GM08714 (cell line): ENCODE measurements around the gene SLC30A2.

ENCODE experiments used
- H3K4me3 ChIP-seq: fragments of 200-500 bp; sonication (Bioruptor generic); 2 replicates; pipeline ENCODE4 v1.5.1; 2014; ENCODE audit warnings: mild to moderate bottlenecking, low read length, inconsistent platforms
- ZNF274 ChIP-seq: IDR thresholded peaks from 2 replicates; pipeline ENCODE4 v1.6.1; 2012; ENCODE audit warnings: mild to moderate bottlenecking, low read depth, low read length

The SLC30A2 gene

GRCh38 chr1:26078286-26079177 lies 32.6 kb upstream of the SLC30A2 start:
- TF ChIP-seq ZNF274: no peak

DNA sequence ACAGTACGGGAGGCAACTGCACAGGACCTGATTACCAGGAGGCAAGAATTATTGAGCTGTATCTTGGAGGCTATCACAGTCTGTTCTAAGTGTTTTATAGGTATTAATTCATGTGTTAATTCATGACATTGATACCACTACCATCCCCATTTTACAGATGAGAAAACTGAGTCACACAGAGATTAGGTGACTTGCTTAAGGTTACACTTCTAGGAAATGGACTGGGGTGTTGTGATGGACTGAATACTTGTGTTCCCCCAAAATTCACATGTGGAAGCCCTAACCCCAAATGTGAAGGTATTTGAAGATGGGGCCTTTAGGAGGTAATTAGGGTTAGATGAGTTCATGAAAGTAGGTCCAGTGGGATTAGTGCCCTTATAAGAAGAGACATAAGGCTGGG lies 31.6 kb upstream of the SLC30A2 start:
- TF ChIP-seq ZNF274: no peak
- H3K4me3 ChIP-seq: no peak overlapping the region

More at GRCh38 chr1:26078286-26079177, 32.6 kb upstream of the SLC30A2 start:
- no peak overlapping the region for H3K4me3 ChIP-seq

GRCh38 chr1:26075421-26076144 lies 29.7 kb upstream of the SLC30A2 start:
- H3K4me3 ChIP-seq: no peak overlapping the region
- TF ChIP-seq ZNF274: no peak

DNA sequence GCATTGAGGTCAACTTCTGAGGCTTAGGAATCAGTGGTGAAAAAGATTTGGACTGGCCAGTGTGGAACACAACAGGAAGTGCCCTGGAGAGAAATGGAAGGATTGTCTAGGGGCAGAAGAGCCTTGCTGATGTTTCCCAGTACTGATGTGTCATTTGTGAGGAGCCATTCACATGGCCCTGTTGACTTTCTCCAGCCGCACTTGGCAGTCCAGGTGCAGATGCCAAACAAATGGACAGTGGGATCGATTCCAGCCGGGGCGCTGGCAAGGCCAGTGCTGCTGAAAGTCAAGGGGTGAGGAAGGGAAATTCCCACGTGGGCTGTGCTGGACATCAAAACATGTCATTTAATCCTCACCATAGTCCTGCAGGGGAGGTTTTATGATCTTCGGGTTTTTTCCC lies 26.4 kb upstream of the SLC30A2 start:
- no peak overlapping the region for H3K4me3 ChIP-seq
- no peak for TF ChIP-seq ZNF274

- no peak overlapping the region for H3K4me3 ChIP-seq
- no peak for TF ChIP-seq ZNF274
Observed at GRCh38 chr1:26070963-26071342, 25.0 kb upstream of the SLC30A2 start.

DNA sequence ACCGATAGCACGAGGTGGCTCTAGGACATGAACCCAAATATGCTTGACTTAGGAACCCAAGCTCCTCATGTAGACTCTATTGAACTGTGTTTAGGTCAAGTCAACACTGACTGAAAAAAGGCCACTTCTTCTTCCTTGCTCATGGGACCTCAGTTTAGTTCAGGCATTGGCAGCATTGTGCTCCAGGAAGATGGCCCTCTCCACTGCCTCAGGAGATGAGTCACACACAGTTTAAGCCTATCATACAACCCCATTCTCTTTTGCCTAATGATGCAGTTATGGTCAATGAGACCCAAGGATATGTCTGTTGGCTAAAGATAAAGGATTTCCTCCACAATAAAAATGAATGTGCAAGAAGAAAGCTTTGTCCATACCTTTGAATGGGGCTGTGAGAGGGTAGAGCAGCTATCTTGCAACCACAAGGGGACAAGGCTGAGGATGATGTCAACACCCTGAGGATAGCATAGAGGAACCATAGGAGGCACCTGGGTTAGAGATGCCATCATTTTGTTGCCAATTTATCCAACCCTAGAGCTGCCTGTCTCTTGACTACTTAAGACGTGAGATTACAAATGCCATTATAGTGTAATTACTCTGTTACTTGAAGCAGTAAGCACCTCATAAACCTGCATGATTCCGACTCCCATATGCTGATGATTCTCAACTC lies 24.5 kb upstream of the SLC30A2 start:
- no peak overlapping the region for H3K4me3 ChIP-seq
- no peak for TF ChIP-seq ZNF274

DNA sequence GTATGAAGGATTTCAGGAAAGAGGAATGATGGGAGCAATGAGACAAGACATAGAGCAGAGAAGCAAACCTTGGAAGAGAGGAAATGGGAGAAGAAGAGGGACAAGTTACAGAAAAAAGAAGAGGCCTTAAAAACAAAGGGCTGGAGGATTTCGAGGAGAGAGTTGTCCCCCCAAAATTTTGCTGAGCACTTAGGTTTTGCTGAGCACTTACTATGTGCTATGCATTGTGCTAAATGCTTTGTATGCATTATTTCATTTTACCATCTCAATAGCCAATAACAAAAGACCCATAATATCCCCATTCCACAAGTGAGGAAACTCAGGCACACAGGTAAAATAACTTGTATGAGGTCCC lies 24.0 kb upstream of the SLC30A2 start:
- TF ChIP-seq ZNF274: no peak
- H3K4me3 ChIP-seq: no peak overlapping the region

- no peak within 1 kb of the TSS for H3K4me3 ChIP-seq
- TF ChIP-seq ZNF274: no peak
Observed at GRCh38 chr1:26067432-26067911, 21.6 kb upstream of the SLC30A2 start, which contains the start of gene TRIM63. TRIM63 (minus strand) TSS chr1:26067630; CDS start chr1:26067494, 136 bp downstream.

DNA sequence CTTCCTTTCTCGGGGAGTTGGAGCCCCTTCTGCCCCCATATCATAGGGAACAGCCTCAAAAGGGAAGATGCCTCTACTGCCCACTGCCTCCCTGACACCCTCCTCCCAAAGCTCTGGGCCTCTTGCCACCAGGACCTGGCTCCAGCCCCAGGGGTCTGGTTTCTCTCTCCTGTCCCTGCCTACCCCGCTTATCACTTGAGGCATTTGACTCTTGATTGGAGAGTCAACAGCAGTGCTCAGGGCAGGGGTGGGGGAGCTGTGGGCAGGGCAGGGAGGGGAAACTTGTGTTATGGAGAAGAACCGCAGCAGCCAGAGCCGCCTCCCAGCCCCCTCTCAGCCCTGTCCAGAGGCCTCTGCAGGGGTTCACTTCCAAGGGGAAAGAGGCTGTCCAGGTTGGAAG lies 20.9 kb upstream of the SLC30A2 start:
- TF ChIP-seq ZNF274: no peak
- no peak overlapping the region for H3K4me3 ChIP-seq

GRCh38 chr1:26066160-26066559 lies 20.2 kb upstream of the SLC30A2 start:
- TF ChIP-seq ZNF274: no peak
- H3K4me3 ChIP-seq: no peak overlapping the region

DNA sequence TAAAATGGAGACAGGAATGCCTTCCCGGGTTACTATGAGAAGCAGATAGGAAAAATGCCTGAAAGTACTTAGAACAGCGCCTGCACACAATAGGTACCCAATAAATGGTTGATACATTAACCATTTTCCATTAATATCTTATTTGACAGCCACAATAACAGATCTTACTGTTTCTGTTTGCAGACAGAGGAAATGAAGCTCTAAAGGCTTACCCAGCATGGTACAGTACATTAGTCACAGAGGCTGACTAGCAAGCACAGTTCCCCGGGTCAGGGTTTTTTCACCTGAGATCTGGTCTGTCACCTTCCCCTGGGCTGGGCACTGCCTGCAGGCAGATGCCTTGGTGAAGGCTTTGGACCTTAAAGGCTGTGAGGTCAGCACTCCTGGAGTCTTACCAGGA lies 18.6 kb upstream of the SLC30A2 start:
- no peak overlapping the region for H3K4me3 ChIP-seq
- TF ChIP-seq ZNF274: no peak

DNA sequence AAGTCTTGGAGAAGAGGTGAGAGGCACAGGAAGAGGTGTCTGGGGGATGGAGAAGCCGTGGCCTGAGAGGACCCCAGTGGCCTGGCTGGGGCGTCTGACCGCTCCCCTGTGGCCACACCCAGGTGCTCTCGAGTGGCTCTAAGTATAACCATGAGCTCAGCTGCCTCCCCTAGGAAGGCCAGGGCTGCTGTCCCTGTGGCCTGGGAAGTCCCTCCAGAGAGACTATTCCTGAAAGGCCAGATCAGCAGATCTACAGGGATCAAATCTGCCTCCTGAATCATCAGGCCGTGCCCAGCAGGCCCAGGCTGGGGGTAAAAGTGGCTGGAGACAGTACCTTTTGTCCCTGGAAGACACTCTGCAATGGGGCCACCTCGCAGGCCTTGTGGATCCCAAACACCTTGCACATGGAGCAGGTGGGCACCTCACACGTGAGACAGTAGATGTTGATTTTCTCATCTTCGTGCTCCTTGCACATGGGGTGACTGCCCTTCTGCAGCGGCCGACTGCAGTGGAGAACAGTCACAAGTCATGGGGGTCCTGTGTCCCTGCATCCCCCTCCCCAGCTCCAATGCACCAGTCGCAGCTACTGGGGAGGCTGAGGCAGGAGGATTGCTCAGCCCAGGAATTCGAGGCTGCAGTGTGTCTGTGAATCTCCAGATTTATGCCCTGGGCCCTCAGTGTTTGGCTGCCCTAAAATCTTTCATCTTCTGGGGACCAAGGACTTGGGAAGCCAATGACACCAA lies 15.1 kb upstream of the SLC30A2 start:
- TF ChIP-seq ZNF274: no peak
- no peak overlapping the region for H3K4me3 ChIP-seq

DNA sequence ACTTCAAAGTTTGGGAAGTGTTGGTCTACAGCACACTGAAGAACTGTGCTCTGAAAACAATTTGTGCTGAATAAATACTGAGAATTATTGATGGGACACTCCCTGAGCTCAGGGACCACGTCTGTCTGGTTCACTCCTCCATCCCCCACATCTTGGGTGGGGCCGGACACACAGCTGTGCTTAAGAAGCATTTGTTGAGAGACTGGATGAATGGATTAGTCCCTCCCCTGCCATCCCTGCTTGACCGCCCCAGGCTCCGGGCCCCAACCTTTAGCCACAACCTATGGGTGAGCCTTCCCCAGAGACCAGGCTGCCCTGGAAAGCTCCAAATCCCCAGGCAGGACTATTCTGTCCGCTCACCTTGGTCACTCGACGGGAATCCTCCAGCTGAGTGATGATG lies 14.0 kb upstream of the SLC30A2 start:
- no peak overlapping the region for H3K4me3 ChIP-seq
- no peak for TF ChIP-seq ZNF274
